MCF 10A (cell line): ENCODE measurements around the gene MYOT. TPM values are rescaled to one million over a fixed set of nuclear protein-coding genes. Genes with fewer than 3 reads are reported as not detected.
A peak's percentile ranks its signal among the peaks of the same experiment; 100 is the strongest.

ENCODE experiments used
- BruUV-seq: library from RNA; stranded (reverse); fragments of 400-500 nt; replicated peaks from 2 replicates; lab custom pipeline; 2021; lab: Mats Ljungman, UMichigan
- CTCF ChIA-PET: fragments of 300-600 bp; sonication (Branson Sonifier 250); formaldehyde crosslinking; extraction: SDS; loops from one replicate; lab custom pipeline; 2021; ENCODE audit warnings: antibody characterized with exemption, inconsistent platforms; lab: Yijun Ruan, JAX
- POLR2A ChIA-PET: fragments of 300-600, 350-650 bp; sonication (Branson Sonifier 250); formaldehyde crosslinking; extraction: SDS; loops from one replicate; lab custom pipeline; 2020; ENCODE audit warnings: antibody characterized with exemption, inconsistent platforms; lab: Yijun Ruan, JAX
- DNase-seq: peaks from one replicate; pipeline ENCODE4 v3.0.0-alpha.2; 2018; ENCODE audit not compliant: unreplicated experiment
- H3K27ac Mint-ChIP-seq: one replicate; pipeline ENCODE4 v1.8.0; 2022; ENCODE audit warnings: mild to moderate bottlenecking, low read depth, mixed read lengths; ENCODE audit not compliant: unreplicated experiment
- H3K27me3 Mint-ChIP-seq: one replicate; pipeline ENCODE4 v1.8.0; 2022; ENCODE audit warnings: mixed read lengths; ENCODE audit not compliant: insufficient read depth, unreplicated experiment
- H3K36me3 Mint-ChIP-seq: one replicate; pipeline ENCODE4 v1.8.0; 2022; ENCODE audit warnings: mild to moderate bottlenecking, moderate library complexity, mixed read lengths; ENCODE audit not compliant: insufficient read depth, unreplicated experiment
- H3K4me1 Mint-ChIP-seq: one replicate; pipeline ENCODE4 v1.8.0; 2022; ENCODE audit warnings: mixed read lengths; ENCODE audit not compliant: insufficient read depth, unreplicated experiment
- H3K4me3 Mint-ChIP-seq: one replicate; pipeline ENCODE4 v1.8.0; 2022; ENCODE audit warnings: mild to moderate bottlenecking, moderate library complexity, mixed read lengths; ENCODE audit not compliant: unreplicated experiment
- H3K9me3 Mint-ChIP-seq: one replicate; pipeline ENCODE4 v1.8.0; 2022; ENCODE audit warnings: mixed read lengths; ENCODE audit not compliant: unreplicated experiment
- CTCF ChIP-seq: fragments of 200-600 bp; IDR thresholded peaks from one replicate; pipeline ENCODE4 v1.8.0; 2022; ENCODE audit warnings: antibody characterized with exemption, mild to moderate bottlenecking; ENCODE audit not compliant: unreplicated experiment
- intact Hi-C: fragments of 100-400 bp; cut with micrococcal nuclease; formaldehyde crosslinking; loops from 2 replicates; pipeline ENCODE4 v1.14.1; 2022
- total RNA-seq: library from RNA; stranded (reverse); gene quantifications from 2 replicates; pipeline ENCODE4 v1.2.3, GENCODE V29; 2022

Gene MYOT
- total RNA-seq, 1 experiment from 2014 or later: not detected

DNA sequence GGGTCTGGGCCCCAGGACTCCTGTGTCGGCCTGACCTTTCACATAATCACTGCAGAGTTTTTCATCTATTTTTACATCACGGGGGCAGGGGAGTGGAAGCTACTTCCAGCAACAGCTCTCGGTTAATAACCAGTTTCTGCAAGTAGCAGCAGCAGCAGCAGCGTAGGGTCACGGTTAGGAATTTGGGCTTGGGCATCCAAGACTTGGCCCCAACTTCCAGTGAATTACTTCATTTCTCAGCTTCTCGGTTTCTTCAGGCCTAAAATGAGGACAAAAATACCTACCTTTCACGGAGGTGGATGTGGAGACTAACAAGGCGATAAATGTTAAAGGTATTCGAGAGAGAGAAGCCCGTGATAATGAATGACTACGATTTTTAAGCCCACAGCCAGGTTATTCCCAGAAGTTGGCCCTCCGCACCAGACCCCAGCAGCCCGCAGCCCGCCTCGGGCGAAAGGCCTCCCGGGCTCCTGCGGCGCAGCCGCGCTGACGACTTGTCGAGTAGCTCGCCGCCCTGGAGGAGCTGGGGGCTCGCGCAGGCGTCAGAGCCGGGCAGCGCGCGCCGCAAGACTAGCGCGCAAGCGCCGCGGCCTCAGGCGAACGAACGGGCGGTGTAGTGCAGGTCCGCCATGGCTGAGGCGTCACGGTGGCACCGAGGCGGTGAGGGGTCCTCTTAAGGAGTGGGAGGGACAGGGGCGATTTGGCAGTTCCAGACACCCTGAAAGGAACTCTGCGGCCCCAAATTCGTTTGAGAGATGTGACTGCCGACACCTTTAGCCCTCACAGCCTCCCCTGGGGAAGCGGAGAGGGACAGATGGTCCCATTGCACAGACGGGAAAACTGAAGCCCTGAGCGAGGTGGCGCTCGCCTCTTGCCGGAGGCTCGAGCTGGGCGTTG lies 21.5 kb downstream of the MYOT start, which contains the start of gene PKD2L2:
Gene PKD2L2, plus strand, starts transcription at position 595 of the 897 bp plus-strand sequence. Its CDS starts 35 bp downstream, at position 630.
- POLR2A ChIA-PET: interaction anchor here (1.0 to 2.3 kb wide), 2 partner anchors 9 kb away, joined by 3 to 6 read pairs; no protein-coding TSS in a partner anchor
- H3K4me3 Mint-ChIP-seq: peak within 1 kb of the TSS; percentile 21

DNA sequence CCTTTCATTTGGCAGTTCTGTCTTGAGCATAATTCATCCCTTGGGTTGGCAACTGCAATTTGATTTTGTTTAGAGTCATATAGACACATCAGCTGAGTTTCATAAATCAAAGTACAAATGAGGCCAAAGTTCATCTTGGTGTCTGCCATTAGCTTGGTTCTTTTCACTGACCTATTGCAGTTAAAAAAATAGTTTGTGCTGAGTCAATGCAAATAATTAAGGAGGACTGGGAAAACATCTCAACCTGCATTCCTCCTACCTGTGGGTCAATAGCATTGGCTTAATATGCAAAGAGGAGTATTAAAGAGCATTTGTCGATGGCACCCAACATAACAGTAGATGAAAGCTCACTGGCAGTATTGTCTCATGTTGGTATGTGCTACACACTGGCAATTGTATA lies 23.2 kb downstream of the MYOT start:
- Mint-ChIP-seq H3K36me3 (no peaks in the 10 kb centered on the region), H3K27ac (no peak overlapping the region), H3K27me3 (no peaks in the 10 kb centered on the region), H3K9me3 (no peaks in the 10 kb centered on the region), H3K4me1 (no peaks in the 10 kb centered on the region), H3K4me3 (no peak overlapping the region)
- DNase-seq: no peak
- intact Hi-C loops: no loop called here
- ChIA-PET CTCF (interaction anchor here (0.7 to 1.2 kb wide), 3 partner anchors 60 to 187 kb away, joined by 3 to 4 read pairs (median 3); no protein-coding TSS in a partner anchor), POLR2A (interaction anchor here (1.2 to 2.3 kb wide), 2 partner anchors 11 to 42 kb away, joined by 3 to 6 read pairs; no protein-coding TSS in a partner anchor)
- no peak for TF ChIP-seq CTCF
- no TSS peak for BruUV-seq

More for the DNA sequence above, 21.5 kb downstream of the MYOT start, which contains the start of gene PKD2L2:
- BruUV-seq: no TSS peak
- no peak for DNase-seq
- intact Hi-C loops: no loop called here
- H3K36me3 Mint-ChIP-seq: no peaks in the 10 kb centered on the region
- no peaks in the 10 kb centered on the region for H3K4me1 Mint-ChIP-seq
- no peak within 1 kb of the TSS for H3K27ac Mint-ChIP-seq
- no peak for TF ChIP-seq CTCF
- no peaks in the 10 kb centered on the region for H3K9me3 Mint-ChIP-seq
- CTCF ChIA-PET: interaction anchor here (0.6 to 1.1 kb wide), 3 partner anchors 13 to 67 kb away, joined by 3 read pairs; no protein-coding TSS in a partner anchor
- H3K27me3 Mint-ChIP-seq: no peaks in the 10 kb centered on the region

DNA sequence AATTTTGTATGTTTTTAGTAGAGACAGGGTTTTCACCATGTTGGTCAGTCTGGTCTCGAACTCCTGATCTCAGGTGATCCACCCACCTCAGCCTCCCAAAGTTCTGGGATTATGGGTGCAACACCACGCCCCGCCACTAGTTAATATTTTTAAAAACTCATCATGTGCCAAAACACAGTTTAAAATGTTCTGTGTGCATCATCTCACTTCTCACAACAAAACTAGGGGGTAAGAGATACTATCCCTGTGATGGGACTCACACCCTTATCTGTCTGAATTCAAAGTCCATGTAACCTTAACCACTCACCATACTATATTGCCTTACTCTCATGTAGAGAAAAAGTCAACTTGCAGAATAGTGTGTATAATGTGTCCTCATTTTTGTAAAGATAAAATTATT lies 24.2 kb downstream of the MYOT start:
- ChIA-PET CTCF (interaction anchor here (0.8 kb wide), 1 partner anchor 61 kb away, joined by 3 read pairs; no protein-coding TSS in a partner anchor), POLR2A (no interaction called here)
- peak; percentile 20 for TF ChIP-seq CTCF
- no peak for DNase-seq
- no peak overlapping the region for H3K4me3 Mint-ChIP-seq
- H3K27me3 Mint-ChIP-seq: no peaks in the 10 kb centered on the region
- no peak overlapping the region for H3K27ac Mint-ChIP-seq
- H3K36me3 Mint-ChIP-seq: no peaks in the 10 kb centered on the region
- H3K9me3 Mint-ChIP-seq: no peaks in the 10 kb centered on the region
- no TSS peak for BruUV-seq
- intact Hi-C loops: no loop called here
- H3K4me1 Mint-ChIP-seq: no peaks in the 10 kb centered on the region

- Mint-ChIP-seq H3K4me1 (no peaks in the 10 kb centered on the region), H3K9me3 (no peaks in the 10 kb centered on the region), H3K4me3 (no peak overlapping the region), H3K27ac (no peak overlapping the region), H3K27me3 (no peaks in the 10 kb centered on the region), H3K36me3 (no peaks in the 10 kb centered on the region)
- DNase-seq: no peak
- ChIA-PET POLR2A (interaction anchor here (1.0 kb wide), 1 partner anchor 89 kb away, joined by 3 read pairs; no protein-coding TSS in a partner anchor), CTCF (interaction anchor here (1.1 kb wide), 1 partner anchor 12 kb away, joined by 3 read pairs; no protein-coding TSS in a partner anchor)
- no peak for TF ChIP-seq CTCF
- intact Hi-C loops: no loop called here
- no TSS peak for BruUV-seq
Measured at GRCh38 chr5:137894586-137894985, 26.9 kb downstream of the MYOT start.
